T1000 (cell line): ENCODE data around the gene TP53TG3C.
"Not testable (repeated sequence)": the region's sequence is repeated elsewhere in the genome, so short reads cannot be mapped to it uniquely, and the experiment has no call there.

Experiments used
- DNase-seq: peaks from one replicate; lab custom pipeline; 2025; ENCODE audit warnings: mixed read lengths; lab: John Stamatoyannopoulos, UW

Gene TP53TG3C

GRCh38 chr16:33193926-33194325, at the start of gene TP53TG3C:
Gene TP53TG3C (plus strand): TSS chr16:33194226. CDS start chr16:33194294, 68 bp downstream.
- DNase-seq = not testable (repeated sequence)
